ENCODE results near the gene IL36B.

Gene IL36B

DNA sequence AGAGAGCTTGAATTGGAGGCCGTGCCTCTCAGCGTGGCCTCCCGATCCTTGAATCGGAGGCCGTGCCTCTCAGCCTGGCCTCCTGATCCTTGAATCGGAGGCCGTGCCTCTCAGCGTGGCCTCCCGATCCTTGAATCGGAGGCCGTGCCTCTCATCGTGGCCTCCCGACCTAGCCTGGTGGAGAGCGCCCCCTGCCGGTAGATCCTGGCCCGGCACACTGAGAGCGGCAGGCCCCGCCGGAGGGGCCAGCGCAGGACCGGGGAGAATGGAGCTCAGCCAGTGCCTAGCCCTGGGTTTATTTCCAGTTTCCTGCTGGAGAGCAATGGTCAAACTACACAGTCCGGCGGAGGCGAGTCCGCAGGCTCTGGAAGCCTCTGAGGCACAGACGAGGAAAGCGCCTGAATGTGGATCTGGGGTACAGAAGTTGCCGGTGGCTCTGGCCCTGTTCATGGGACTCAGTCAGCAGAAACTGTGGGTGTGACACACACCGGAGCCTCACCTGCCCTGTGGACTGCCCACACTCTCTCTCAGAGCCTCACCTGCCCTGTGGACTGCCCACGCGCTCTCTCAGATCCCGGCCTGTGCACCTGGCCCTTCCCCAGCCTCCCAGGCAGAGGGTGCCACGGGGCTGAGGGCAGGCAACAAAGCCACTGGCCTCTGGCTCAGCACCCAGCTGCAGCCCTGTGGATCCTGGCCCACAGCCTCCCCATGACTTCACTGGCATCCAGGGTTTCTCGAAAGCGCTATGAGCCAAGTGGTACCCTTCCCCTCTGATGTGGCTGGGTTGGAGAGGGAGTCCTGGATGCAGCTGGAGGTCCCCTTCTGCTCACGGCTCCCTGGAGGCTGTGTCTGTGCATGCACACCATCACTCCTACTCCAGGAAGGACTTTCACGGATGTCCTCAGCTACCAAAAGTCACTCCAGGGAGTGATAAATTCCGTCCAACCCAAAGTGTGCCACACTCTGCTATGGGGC is 1.5 kb downstream of the IL36B start:
- no peak for DNase-seq

- no peak for DNase-seq
Measured at GRCh38 chr2:113046465-113046864, 6.2 kb downstream of the IL36B start.

- DNase-seq: no peak
Measured at GRCh38 chr2:113041871-113042270, 10.8 kb downstream of the IL36B start.

- DNase-seq: no peak
Measured at GRCh38 chr2:113039719-113040118, 12.9 kb downstream of the IL36B start.

DNA sequence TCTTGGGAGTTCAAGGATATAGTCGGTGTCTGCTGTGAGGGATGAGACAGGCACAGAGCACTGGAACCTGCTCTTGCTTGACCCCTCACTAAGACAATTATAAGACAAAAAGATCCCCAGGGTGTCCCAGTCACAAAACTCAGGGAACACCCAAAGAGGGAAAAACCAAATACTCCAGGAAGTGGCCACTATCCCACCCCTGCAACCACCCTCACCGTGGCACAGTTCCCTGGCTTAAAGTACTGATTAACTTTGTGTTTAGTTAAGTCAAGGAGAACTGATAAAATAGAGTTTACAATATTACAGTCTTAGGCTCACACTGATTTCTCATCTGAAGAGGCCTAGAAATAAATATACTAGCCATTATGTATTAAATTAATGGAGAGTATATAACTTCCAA is 13.5 kb downstream of the IL36B start:
- DNase-seq: no peak

DNA sequence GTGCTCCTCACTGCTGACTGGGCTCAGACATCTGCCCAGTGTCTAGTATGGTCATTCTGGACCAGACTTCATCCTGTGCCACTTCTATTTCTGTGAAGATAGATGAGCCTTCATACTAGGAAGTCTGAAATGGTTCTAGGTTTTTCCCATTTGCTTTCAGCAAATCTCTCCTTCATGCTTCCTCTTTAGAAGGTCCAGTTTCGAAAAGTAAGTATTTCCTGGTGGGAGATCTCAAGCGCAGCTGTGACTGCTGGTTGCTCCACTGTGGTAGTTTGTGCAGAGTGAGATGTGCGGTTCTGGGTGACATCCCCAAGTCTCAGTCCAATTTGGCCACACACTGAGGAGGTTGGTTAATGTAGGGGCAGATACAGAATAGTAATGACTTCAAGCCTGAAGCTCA is 14.4 kb downstream of the IL36B start:
- DNase-seq: no peak

GRCh38 chr2:113036763-113037162 is 15.9 kb downstream of the IL36B start:
- no peak for DNase-seq

- no peak for DNase-seq
Measured at GRCh38 chr2:113034016-113034415, 18.7 kb downstream of the IL36B start.

- no peak for DNase-seq
Measured at GRCh38 chr2:113032737-113033136, 19.9 kb downstream of the IL36B start.

GRCh38 chr2:113028112-113028511 is 24.6 kb downstream of the IL36B start:
- no peak for DNase-seq

GRCh38 chr2:113027691-113028090 is 25.0 kb downstream of the IL36B start:
- DNase-seq: no peak

- DNase-seq: no peak
Measured at GRCh38 chr2:113025737-113026136, 26.9 kb downstream of the IL36B start.

DNA sequence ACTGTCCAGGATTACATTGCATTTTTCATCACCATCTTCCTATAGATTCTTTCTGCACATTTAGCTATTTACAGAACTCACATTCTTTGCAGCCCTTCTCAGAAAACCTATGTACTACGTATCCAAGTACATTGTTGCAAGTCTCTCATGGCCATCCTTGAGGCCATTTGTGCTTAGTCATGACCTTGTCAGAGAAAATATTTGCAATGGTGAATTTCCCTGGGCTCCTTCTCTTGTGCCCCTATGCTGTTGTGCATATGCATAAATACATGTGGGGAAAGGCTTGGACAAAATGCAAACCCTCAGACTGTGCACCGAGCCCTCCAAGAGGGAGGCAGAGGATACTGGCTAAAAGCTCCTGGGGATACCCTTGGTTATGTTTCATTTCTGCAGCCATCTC is 27.9 kb downstream of the IL36B start:
- no peak for DNase-seq

DNA sequence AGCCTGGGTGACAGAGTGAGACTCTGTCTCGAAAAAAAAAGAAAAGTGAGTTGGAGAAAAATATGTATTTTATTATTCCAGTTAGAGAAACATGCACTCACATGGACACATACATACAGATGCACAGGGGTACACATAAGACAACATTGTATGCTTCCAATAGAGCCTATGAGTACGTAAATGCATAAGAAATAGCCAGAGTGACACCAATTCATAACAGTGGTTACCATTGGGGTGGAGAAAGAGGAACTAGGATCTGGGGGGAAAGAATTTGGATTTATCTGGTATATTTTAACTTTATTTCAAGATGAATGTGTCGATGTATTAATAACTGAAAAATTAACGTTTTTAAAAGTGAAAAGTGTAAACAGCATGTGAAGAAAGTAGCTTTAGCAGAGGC is 31.4 kb downstream of the IL36B start:
- no peak for DNase-seq

DNA sequence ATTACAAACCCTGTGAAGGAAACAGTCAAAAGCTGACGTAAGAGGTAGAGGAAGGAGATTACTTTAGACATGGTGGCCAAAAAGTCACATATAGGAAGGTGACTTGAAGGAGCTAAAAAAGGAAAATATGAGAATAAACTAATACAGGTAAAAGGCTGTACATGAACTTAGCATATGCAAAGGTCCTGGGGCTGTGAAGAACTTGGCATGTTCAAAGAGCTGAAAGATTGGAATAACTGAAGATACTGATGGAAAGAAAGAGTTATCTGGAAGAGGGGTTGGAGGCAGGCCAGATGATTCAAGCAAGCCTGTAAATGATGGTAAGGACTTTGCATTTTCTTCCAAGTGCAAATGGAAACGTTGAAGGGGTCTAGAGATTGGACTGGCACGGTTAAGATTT is 34.2 kb downstream of the IL36B start:
- DNase-seq: no peak

GRCh38 chr2:113015655-113016054 is 37.0 kb downstream of the IL36B start:
- no peak for DNase-seq

GRCh38 chr2:113015042-113015441 is 37.6 kb downstream of the IL36B start:
- no peak for DNase-seq

GRCh38 chr2:113014067-113014466 is 38.6 kb downstream of the IL36B start:
- DNase-seq: no peak

DNA sequence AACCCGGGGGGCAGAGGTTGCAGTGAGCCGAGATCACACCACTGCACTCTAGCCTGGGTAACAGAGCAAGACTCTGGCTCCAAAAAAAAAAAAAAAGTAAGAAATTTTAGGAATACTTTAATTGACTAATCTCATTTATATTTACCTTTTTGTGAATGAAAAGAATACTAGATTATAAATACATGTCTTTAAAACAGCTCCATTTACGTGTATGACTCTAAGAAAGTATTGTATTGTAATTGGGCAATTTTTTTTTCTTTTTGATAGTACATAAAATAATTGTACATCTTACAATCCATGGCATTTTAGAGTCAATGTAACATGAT is 39.4 kb downstream of the IL36B start:
- DNase-seq: no peak

GRCh38 chr2:113012436-113013335 is 40.0 kb downstream of the IL36B start:
- no peak for DNase-seq

- no peak for DNase-seq
Measured at GRCh38 chr2:113011108-113011507, 41.6 kb downstream of the IL36B start.

- DNase-seq: no peak
Measured at GRCh38 chr2:113010088-113010487, 42.6 kb downstream of the IL36B start.

GRCh38 chr2:113009622-113010021 is 43.0 kb downstream of the IL36B start:
- DNase-seq: no peak

GRCh38 chr2:113007250-113007649 is 45.4 kb downstream of the IL36B start:
- DNase-seq: no peak
